GM21367 (cell line): ENCODE measurements around the gene KCTD20.
"Not testable (repeated sequence)": the region's sequence is repeated elsewhere in the genome, so short reads cannot be mapped to it uniquely, and the experiment has no call there.

Source experiments
- ATAC-seq: cut with Tn5 transposase; IDR thresholded peaks from one replicate; pipeline ENCODE4 v1.9.1; 2021; ENCODE audit not compliant: unreplicated experiment

The KCTD20 gene

DNA sequence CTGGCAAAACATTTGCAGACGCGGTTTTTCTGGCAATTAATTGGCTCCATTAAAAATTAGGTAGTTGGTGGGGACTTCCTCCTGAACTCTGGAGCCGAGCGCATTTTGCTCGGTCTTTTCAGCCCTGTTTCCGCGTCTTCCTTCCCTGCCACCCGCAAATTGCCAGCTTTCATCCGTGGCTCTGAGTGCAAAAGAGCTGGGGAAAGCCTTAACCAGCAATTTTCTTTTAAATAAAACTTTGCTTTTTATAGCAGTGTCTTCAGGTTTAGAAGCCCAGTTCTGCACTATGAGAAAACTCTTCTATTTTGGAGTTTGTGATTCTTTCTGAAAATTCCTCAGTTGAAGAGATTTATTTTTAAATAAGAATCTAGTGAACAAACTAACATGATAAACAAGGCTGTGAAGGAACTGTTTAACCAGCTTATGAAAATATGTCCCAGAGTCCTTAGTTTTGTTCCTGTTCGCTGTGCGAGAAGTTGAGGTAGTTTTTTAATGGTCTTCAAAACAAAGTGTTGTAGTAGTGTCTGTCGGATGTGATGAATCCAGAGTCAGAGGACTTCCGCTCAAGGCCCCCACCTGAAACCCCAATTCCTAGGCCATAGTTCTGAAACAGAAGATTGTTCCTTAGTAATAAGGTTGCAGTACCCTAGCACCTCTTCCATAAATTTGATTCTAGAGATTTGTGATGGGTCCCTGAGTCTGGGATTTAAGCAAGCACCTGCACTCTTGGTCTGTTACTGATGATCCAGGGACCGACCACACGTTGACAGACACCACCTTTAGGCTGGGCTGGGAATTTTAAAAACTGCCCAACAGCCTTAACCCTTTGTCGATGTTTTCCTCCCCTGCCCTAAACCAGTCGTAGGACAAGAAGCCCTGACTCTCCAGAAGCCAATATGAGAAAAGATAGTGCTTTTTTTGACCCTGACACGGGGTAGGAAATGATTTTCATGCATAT lies 950 bp downstream of the KCTD20 start:
- no peak for ATAC-seq

DNA sequence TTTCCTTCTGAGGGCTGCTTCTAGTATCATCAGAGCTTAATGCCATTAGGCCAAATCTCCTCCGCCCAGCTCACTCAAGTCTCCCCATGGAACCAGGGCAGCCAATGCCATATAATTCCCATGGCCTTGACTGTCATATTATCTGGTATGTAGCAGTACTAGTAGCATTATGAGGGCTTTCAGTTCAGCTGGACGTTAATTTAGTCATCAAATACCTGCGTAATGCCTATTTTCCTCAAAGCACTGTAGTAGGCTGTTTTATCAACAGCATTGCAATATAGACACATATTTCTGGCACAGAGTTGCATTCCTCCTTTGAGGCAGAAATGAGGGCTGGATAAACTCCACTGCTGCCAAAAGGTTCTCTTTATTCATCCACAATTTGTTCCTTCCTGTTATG lies 1.7 kb downstream of the KCTD20 start:
- ATAC-seq, result no peak

DNA sequence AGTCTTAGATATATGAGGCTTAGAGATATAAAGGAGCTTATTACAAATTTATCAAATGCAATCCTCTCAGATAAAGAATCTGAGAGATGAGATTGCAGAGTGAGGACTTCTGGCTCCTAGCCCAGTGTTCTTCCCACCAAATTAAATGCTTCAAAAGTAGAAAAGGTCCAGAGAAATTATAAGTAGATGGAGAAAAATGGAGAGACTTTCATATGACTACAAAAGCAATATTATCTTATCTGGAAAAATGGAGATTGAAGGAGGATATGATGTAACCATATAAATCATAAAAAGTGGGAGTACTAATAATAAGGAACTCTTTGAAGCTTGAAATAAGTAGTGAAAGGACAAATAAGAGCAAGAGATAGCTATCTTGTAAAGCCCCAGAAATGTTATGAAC lies 2.8 kb downstream of the KCTD20 start:
- no peak for ATAC-seq

DNA sequence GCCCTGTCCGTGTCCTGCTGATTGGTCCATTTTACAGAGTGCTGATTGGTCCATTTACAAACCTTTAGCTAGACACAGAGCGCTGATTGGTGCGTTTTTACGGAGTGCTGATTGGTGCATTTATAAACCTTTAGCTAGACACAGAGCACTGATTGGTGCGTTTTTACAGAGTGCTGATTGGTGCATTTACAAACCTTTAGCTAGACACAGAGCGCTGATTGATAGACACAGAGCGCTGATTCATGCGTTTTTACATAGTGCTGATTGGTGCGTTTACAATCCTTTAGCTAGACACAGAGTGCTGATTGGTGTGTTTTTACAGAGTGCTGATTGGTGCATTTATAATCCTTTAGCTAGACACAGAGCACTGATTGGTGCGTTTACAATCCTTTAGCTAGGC lies 6.4 kb downstream of the KCTD20 start:
- ATAC-seq, result not testable (repeated sequence)

DNA sequence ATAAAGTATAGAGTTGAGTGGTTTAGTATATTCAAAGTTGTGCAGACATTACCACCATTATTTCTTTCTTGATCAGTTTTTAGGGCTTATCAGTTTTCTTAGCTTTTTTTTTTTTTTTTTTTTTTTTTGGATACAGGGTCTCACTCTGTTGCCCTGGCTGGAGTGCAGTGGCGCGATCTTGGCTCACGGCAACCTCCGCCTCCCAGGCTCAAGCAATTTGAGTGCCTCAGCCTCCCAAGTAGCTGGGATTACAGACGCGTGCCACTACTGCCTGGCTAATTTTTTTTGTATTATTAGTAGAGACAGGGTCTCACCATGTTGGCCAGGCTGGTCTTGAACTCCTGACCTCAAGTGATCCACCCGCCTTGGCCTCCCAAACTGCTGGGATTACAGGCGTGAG lies 10.1 kb downstream of the KCTD20 start:
- ATAC-seq, result not testable (repeated sequence)

DNA sequence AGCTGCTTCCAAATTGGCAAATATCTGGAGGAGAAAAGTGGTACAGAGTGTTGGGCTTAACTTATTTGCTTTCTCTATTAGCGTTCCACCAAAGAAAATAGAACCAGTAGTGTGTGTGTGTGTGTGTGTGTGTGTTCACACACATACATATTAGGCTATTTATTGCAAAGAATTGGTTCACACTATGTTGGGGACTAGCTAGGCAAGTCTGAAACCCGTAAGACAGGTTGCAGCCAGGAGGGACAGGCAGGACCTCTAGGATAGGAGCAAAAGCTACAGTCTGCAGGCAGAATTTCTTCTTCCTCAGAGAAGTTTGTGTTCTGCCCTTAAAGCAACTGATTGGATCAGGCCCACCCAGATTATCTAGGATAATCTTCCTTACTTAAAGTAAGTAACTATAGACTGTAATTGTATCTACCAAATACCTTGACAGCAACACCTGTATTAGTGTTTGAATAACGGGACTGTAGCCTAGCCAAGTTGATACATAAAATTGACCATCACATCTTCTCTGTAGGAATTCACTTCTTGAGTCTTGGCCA lies 12.8 kb downstream of the KCTD20 start:
- no peak for ATAC-seq

DNA sequence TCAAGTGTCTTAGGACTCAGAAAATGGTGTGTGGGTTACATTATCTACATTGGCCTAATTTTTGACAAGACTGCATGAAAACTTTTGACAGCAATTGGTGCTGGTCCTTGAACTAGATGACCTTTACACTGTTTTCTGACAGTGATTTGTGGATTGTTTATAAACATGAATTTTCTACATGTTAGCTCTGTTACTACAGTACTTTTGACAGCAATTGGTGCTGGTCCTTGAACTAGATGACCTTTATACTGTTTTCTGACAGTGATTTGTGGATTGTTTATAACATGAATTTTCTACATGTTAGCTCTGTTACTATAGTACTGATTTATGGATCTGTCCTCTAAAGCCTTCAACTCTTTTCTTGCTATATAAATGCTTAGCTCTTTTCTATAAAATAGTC lies 16.7 kb downstream of the KCTD20 start:
- ATAC-seq, result no peak

DNA sequence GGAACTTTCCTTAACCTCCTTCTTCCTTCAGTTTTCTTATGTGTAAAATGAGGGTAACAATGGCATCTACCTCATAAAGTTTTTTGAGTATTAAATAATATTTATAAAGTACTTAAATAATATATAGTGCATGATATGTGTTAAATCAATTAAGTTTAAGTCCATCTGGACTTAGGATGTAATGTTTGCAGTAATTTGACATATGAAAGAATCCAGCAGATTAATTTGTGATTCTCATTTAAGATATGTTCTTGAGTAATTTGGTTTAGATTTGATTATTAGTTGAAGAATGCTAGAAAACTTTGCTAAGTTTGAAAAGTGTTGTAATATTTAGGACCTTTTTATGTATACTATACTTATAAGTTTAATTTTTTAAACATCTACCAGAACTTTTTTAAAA lies 18.1 kb downstream of the KCTD20 start:
- no peak for ATAC-seq

DNA sequence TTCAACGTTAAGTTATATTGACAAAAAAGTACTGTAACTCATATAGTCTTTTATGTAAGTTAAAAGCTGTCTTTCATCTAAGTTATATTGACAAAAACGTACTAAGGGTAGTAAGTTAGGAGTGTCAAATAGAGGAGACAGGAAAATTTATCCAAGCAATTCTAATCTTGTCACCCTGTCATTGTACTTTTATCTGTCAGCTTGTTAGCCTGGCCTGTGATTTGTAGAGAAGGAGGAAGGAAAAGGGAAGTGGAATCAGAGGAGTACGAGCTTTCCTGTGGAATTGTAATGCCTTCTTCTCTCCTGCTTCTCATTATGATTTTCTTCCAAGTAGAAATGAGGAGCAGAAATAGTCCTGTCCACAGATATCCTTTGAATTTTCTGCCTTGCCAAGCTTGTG lies 18.8 kb downstream of the KCTD20 start:
- no peak for ATAC-seq

DNA sequence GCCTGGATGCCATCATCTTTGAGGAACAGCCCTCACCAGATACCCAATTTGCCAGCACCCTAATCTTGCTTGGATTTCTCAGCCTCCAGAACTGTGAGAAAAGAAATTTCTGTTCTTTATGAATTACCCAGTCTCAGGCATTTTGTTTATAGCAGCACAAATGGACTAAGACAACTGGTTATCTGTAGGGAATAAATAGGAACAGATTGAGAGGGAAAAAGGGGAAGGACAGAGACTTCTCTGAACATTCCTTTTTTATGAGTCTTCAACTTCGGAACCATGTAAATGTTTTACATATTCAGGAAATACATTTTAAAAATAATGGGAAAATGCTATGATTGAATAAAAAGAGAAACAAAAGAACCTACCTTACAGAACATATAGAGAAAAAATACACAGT lies 20.9 kb downstream of the KCTD20 start:
- ATAC-seq, result no peak

DNA sequence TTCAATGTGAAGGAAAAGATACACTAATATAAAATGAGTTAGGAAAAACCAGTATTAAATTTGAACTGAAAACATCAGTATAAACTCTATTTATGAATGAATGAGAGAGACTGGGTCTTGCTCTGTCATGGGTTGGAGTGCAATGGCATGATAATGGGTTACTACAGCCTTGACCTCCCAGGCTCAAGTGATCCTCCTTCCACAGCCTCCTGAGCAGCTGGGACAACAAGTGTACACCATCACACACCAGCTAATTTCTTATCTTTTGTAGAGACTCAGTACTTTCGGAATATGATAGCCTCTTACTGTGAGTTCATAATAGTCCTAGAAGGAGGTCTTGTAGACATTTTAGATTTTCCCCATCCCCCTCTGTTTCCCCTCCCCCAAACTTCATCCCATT lies 21.4 kb downstream of the KCTD20 start:
- ATAC-seq, result no peak

DNA sequence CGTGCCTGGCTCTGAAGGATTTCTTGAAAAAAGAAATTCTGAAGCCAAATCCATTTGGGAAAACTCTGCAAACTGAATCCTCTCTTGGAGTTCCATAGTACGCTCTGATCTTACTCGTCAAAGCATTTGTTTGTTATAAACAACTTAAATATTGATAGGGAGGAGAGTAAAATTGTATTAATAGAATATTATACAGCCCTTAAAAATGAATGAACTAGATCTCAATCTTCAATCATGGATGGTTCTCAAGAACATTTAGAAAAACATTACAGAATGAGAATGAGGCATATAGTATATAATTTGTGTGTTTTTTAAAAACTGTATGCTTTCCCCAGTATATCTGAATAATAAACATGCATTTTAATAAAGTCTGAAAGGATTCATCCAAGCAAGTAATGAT lies 24.8 kb downstream of the KCTD20 start:
- ATAC-seq, result no peak

DNA sequence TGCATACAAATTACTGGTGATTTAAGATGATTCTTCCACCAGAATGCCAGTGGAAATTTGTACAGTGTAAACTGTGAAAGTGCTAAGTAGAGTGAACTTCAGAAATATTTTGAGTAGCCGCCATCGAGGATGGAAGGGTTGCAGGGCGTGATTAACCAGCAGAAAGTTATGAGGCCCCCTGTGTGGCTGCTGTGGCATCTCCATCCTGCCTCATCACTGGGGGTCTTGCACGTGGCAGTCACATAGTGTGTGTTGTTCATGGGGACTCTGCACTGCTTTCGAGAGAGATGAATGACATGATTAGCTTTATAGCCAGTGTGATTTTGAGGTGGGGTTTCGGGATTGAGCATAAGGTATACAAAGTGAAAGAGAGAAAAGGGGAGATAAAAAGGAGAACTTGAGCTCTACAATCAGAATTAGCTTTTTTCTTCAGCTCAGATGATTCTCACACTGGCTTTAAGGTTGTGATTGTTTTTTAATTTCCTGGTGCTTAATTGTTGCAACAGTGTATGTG lies 26.4 kb downstream of the KCTD20 start:
- no peak for ATAC-seq

DNA sequence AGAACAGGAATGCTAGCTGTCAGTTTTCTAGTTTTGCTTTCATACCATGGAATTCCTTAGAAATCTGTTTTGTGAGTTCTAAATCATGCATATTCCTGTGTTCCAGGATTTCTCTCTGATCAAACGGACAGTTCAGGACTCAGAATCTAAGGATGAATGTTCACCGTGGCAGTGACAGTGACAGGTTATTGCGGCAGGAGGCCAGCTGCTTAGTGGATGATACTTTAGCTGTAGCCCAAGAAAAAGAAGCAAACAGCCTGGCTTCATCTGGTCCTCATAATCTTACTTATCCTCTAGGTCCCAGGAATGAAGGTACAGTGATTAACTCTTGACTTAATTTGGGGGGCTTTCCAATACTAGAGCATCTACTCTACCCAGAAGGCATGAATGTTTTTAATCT lies 27.1 kb downstream of the KCTD20 start:
- no peak for ATAC-seq

DNA sequence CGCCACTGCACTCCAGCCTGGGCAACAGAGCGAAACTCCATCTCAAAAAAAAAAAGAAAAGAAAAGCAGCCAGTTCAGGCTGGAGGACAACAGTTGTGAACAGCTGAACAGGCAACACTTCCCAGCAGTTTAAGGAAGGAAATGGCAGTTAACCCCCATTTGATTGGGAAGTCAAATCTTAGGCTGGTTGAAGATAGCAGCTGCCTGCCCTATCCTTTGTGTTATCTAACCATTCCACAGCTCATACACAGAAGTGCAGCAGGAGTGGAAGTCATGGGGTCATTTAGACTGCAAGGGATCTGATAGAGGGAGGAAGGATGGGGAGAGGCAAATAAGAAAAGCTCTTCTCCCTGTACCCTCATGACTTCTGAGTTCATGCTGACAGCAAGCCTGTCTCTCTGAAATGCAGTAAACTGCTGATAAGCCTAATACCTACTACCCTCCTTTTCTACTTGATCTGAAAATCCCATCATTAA lies 35.3 kb downstream of the KCTD20 start:
- no peak for ATAC-seq

DNA sequence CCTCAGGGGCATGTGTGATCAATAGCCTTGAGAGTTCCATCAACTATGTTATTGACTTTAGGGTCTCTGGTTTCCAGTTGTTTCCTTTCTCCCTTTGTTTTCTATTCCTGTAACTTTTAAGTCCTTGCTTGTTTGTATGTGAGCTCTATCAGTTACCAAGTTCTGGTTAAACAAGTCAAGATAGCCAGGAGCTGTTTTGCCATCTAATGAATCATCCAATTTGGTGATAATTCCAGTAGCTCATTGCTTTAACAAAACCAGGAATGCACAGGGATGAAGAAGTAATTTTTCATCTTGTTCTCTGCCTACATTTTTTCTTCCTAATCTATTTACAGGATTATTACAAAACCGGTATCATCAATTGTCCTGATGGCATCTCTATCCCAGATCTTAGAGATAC lies 36.5 kb downstream of the KCTD20 start:
- no peak for ATAC-seq

DNA sequence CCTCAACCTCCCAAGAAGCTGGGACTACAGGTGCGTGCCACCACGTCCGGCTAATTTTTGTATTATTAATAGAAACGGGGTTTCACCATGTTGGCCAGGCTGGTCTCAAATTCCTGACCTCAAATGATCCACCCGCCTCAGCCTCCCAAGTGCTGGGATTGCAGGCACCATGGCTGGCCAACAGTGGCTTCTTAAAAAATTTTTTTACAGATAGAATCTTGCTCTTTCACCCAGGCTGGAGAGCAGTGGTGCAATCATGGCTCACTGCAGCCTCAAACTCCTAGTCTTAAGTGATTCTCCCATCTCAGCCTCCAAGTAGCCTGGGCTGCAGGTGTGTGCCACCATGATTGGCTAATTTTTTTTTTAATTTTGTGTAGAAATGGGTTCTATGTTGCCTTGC lies 40.5 kb downstream of the KCTD20 start:
- not testable (repeated sequence) for ATAC-seq

DNA sequence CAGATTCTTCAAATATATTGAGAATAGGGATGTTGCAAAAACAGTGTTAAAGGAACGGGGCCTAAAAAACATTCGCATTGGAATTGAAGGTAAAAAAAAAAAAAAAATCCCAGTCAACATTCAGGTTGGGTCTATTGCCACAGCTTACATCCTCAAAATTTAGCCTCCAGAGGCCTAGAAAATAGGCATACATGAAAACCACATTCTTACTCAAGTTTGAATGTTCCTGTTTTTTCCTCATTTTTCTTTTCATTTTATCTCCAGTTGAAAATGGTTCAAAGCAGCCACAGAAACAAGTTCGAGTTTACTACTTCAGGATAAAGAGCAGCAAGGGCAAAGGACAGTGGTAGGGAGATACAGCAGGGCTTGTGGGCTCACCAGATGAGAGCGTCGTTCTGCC lies 41.9 kb downstream of the KCTD20 start:
- no peak for ATAC-seq

DNA sequence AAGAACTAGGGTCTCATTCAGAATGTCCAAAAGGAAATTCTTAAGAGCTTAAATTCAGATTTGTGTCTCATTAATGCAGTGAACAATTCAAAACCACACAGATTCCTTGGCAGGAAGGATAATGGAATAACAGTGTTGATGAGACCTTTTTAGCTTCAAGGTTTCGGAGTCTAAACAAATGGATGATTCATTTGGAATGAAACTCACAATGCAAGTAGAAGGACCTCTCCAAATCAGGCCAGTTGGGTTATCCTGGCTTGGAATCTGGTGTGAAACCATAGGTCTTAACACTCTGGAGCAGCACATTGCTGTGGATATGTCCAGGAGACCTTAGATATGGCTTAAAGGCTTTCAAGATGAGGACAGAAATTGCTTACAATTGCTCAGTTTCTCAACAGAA lies 44.9 kb downstream of the KCTD20 start:
- no peak for ATAC-seq

DNA sequence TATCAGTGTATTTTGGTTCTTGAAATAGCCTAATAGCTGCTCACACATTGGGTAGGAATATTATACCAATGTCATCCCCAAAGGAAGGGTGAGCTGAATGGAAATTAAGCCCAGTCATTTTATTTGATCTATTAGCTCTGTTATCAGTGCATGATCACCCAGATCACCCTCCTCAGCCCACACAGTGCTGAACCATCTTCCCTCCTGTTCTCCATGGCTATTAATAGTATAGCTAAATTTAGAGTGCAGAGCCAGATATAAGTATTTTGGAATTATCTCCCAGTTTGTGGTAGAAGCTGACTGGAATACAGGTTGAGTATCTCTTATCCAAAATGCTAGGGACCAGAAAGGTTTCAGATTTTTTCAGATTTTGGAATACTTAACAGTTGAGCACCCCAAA lies 45.4 kb downstream of the KCTD20 start:
- no peak for ATAC-seq

DNA sequence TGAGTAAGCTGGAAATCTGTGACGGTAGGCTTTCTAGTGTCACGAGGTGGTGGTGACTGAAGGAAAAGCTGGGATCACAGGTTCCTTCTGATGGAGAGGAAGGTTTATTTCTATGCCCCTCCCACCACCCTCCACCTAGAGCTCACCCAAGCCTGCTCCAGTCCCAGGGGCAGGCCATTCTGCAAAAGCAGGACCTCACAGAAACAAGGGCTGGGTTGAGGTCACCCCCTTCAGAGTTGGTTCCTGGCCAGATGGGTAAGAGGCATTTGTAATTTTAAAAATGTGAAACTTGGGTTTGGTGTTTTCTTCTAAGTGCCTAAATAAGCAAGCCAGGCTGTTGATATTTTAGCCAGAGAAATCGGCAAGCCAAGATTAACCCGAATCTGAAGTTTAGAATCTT lies 46.6 kb downstream of the KCTD20 start:
- ATAC-seq, result no peak

DNA sequence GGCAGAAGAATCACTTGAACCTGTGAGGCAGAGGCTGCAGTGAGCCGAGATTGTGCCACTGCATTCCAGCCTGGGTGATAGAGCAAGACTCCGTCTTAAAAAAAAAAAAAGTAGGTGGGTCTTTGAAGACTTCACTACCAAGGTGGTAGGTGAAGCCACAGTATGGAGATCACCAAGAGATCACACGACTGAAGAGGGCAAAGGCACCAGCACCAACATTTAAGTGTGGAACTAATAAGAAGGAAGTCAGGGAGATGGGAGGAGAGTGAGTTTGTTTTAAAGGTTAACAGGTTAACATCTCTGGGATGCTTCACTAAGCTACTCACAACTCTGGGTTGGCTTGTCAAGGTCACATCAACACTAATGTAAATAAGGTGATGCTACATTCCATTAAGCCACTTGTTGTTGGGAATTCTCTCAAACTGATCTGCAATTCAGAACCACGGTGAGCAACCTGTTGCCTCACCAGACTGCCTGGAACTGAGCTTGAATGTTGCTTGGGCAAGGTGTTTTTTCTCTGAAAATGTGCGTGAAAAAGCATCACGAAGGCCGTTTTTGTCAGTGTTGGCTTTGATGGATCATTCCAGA lies 48.7 kb downstream of the KCTD20 start:
- ATAC-seq, result no peak
